K562 (cell line): ENCODE measurements around the gene GOLPH3L. TPM values are rescaled to one million over a fixed set of nuclear protein-coding genes. Genes with fewer than 3 reads are reported as not detected.

Experiments used
- ESRRA ChIP-seq: fragments of 450-650 bp; IDR thresholded peaks from 2 replicates; pipeline ENCODE4 v1.6.1; 2014; ENCODE audit warnings: low read depth, mild to moderate bottlenecking, moderate library complexity, borderline replicate concordance
- ETV1 ChIP-seq: fragments of 450-650 bp; conservative IDR thresholded peaks from 2 replicates; pipeline ENCODE4 v1.6.1; 2016; ENCODE audit warnings: missing genetic modification characterization, control low read depth, low read depth, missing compliant biosample characterization
- JUND ChIP-seq, 2 experiments: IDR thresholded peaks; 2 replicates in 1 of 2; 3 replicates in 1 of 2; pipeline ENCODE4 v1.6.1; 2011; ENCODE audit warnings: borderline replicate concordance in 2 of 2, low read depth in 2 of 2, low read length in 2 of 2, improper control_type of control experiment in 1 of 2, missing biosample characterization in 1 of 2, missing genetic modification characterization in 1 of 2, missing genetic modification reagents in 1 of 2
- KHSRP ChIP-seq: fragments of 450-650 bp; IDR thresholded peaks from 2 replicates; pipeline ENCODE4 v1.6.1; 2017
- NFYB ChIP-seq: IDR thresholded peaks from 2 replicates; pipeline ENCODE4 v1.6.1; 2011; ENCODE audit warnings: mild to moderate bottlenecking, moderate library complexity; ENCODE audit not compliant: insufficient read length; ENCODE audit errors: extremely low read depth
- PHF20 ChIP-seq: fragments of 450-650 bp; IDR thresholded peaks from 2 replicates; pipeline ENCODE4 v1.6.1; 2018; ENCODE audit not compliant: partially characterized antibody
- POLR2AphosphoS5 ChIP-seq: IDR thresholded peaks from 2 replicates; pipeline ENCODE4 v1.6.1; 2011; ENCODE audit warnings: mild to moderate bottlenecking, low read depth, low read length, moderate library complexity; ENCODE audit not compliant: control insufficient read depth, insufficient read depth
- PTBP1 ChIP-seq: fragments of 200-400 bp; formaldehyde crosslinking; IDR thresholded peaks from 2 replicates; pipeline ENCODE4 v1.6.1; 2017; ENCODE audit warnings: low read depth, low read length
- RBM25 ChIP-seq: fragments of 200-400 bp; formaldehyde crosslinking; IDR thresholded peaks from 2 replicates; pipeline ENCODE4 v1.6.1; 2018; ENCODE audit warnings: low read length, low read depth, moderate library complexity; ENCODE audit not compliant: severe bottlenecking
- SIN3B ChIP-seq: fragments of 450-650 bp; IDR thresholded peaks from 2 replicates; pipeline ENCODE4 v1.6.1; 2017; ENCODE audit warnings: low read depth, mild to moderate bottlenecking, moderate library complexity
- SIRT6 ChIP-seq: IDR thresholded peaks from one replicate; pipeline ENCODE4 v1.6.1; 2012; ENCODE audit warnings: low read depth, mild to moderate bottlenecking, control low read depth, inconsistent platforms, low read length, moderate library complexity
- SNRNP70 ChIP-seq: fragments of 200-400 bp; formaldehyde crosslinking; optimal IDR thresholded peaks from 2 replicates; pipeline ENCODE3; 2017; ENCODE audit warnings: low read depth, low read length
- SP2 ChIP-seq: IDR thresholded peaks from 2 replicates; pipeline ENCODE4 v1.6.1; 2011; ENCODE audit warnings: mild to moderate bottlenecking, low read depth, low read length, moderate library complexity; ENCODE audit not compliant: poor library complexity, severe bottlenecking; ENCODE audit errors: extremely low read depth
- TFAM ChIP-seq: fragments of 250-450 bp; sonication (Bioruptor Pico); conservative IDR thresholded peaks from 2 replicates; pipeline ENCODE4 v1.5.0; 2021; ENCODE audit warnings: mild to moderate bottlenecking, moderate library complexity
- ZNF232 ChIP-seq: sonication (generic); formaldehyde crosslinking; IDR thresholded peaks from 2 replicates; pipeline ENCODE4 v1.8.0; 2022; ENCODE audit warnings: mild to moderate bottlenecking, missing genetic modification reagents
- ZNF282 ChIP-seq: sonication (generic); formaldehyde crosslinking; IDR thresholded peaks from 2 replicates; pipeline ENCODE4 v1.8.1; 2023; ENCODE audit warnings: missing genetic modification reagents
- polyA plus RNA-seq, 8 experiments: library from polyadenylated mRNA; depleted of rRNA in 4 of 8; stranded (reverse) in 5 of 8; unstranded in 3 of 8; fragments of >200 nt; fragmentation: Nextera tagmentation in 2 of 8; fragmentation: Illumina TruSeq in 1 of 8; extraction: Ambion mirVana in 2 of 8; extraction: Trizol in 1 of 8; gene quantifications; 2 replicates each; pipeline versions ENCODE4 v1.2.1 to v1.2.3, GENCODE V29; 2011 to 2014; ENCODE audit warnings: inconsistent platforms in 1 of 8, missing spikeins in 1 of 8
- total RNA-seq, 7 experiments: library from RNA; depleted of rRNA in 6 of 7; stranded (reverse); fragments of >200 nt in 6 of 7; fragmentation: Illumina TruSeq in 2 of 7; extraction: Trizol in 2 of 7; gene quantifications; 2 replicates each; pipeline versions ENCODE4 v1.2.1 to v1.2.3, GENCODE V29; 2011 to 2021; ENCODE audit warnings: low replicate concordance in 1 of 7
- TF ChIP-seq, protein P1 (sequence below): sonication (generic); formaldehyde crosslinking; IDR thresholded peaks from 2 replicates; pipeline ENCODE4 v1.9.0; 2022; ENCODE audit warnings: mild to moderate bottlenecking, missing genetic modification reagents
- TF ChIP-seq, protein P2 (sequence below): sonication (generic); formaldehyde crosslinking; IDR thresholded peaks from 2 replicates; pipeline ENCODE4 v1.4.0; 2020; ENCODE audit warnings: mild to moderate bottlenecking, missing genetic modification reagents
- TF ChIP-seq, protein P3 (sequence below): fragments of 250-450 bp; sonication (Bioruptor Pico); IDR thresholded peaks from 2 replicates; pipeline ENCODE4 v1.8.0; 2022; ENCODE audit warnings: inconsistent platforms
- TF ChIP-seq, protein P4 (sequence below): sonication (generic); formaldehyde crosslinking; IDR thresholded peaks from 2 replicates; pipeline ENCODE4 v1.8.1; 2023; ENCODE audit warnings: mild to moderate bottlenecking, missing genetic modification reagents, moderate library complexity

GOLPH3L gene
- total and polyA plus RNA-seq, 9 of the 15 experiments (the other 6 are each of a cell fraction or from before 2014, with no cell fraction given): 8.1 to 42.1 (median 21.6) TPM

DNA sequence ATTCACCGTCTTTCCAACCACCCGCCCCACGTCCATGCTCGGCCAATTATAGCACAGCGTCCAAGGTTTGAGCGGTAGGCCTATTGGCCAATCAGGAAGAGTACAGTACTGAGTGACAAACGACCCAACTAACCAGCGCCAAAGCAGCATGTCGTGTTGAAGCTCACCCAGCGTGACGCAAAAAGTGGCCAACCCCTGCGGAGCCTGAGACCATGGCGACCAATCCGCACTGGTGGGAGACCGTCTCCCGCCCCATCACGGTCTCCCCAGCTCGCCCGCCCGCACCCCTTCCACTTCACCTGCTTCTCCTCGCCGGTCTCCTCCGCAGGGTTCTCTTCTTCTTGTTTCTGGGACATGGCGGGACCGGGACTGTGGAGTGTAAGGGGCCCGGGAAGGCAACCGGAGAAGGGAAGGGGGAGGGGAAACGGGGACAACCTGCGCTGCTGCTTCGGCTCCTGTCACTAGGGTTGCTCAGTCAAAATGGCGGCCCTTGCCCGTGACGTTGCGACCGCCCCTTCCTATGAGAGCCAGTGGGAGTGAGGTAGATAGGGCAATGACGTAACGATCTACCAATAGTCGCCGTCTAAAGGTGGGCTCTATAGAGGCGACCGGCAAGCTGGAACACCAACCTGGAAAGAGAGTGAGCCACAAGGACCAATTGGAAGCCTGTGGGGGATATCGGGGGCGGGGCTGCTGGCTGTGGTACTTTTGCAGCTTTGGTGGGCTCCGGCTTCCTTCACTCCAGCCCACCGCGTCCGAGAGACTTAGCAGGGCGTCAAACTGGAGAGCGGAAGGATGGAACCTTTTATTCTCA, 67.6 kb downstream of the GOLPH3L start, which contains the start of gene ENSA (continued):
- TF ChIP-seq SP2: peak; percentile 90
- no peak for TF ChIP-seq SIRT6
- TF ChIP-seq PHF20: peak; percentile 19
- no peak for TF ChIP-seq ZNF232 (CRISPR knock-in tag)
- peak; percentile 51 for TF ChIP-seq KHSRP
- TF ChIP-seq ETV1 (tag): no peak
- TF ChIP-seq RBM25: peak; percentile 91
- TF ChIP-seq, protein P1, sequence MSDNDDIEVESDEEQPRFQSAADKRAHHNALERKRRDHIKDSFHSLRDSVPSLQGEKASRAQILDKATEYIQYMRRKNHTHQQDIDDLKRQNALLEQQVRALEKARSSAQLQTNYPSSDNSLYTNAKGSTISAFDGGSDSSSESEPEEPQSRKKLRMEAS: peak; percentile 51
- peak; percentile 96 for TF ChIP-seq JUND (IDR thresholded peaks at IDR 0.05; ENCODE audit: borderline replicate concordance, low read depth, low read length)
- TF ChIP-seq JUND (tag; IDR thresholded peaks at IDR 0.05; ENCODE audit: borderline replicate concordance, low read depth, low read length): peak; percentile 94; the same call in 2 of the 3 replicates
- TF ChIP-seq ZNF282 (CRISPR knock-in tag): no peak
- TF ChIP-seq NFYB: peak; percentile 97
- TF ChIP-seq TFAM (CRISPR knock-in tag): no peak
- peak; percentile 68; the same call in 1 of the 2 replicates for TF ChIP-seq POLR2AphosphoS5
- peak; percentile 51; the same call in 1 of the 2 replicates for TF ChIP-seq SIN3B
- TF ChIP-seq, protein P2, sequence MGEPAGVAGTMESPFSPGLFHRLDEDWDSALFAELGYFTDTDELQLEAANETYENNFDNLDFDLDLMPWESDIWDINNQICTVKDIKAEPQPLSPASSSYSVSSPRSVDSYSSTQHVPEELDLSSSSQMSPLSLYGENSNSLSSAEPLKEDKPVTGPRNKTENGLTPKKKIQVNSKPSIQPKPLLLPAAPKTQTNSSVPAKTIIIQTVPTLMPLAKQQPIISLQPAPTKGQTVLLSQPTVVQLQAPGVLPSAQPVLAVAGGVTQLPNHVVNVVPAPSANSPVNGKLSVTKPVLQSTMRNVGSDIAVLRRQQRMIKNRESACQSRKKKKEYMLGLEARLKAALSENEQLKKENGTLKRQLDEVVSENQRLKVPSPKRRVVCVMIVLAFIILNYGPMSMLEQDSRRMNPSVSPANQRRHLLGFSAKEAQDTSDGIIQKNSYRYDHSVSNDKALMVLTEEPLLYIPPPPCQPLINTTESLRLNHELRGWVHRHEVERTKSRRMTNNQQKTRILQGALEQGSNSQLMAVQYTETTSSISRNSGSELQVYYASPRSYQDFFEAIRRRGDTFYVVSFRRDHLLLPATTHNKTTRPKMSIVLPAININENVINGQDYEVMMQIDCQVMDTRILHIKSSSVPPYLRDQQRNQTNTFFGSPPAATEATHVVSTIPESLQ: 0 out of 2 replicates have a peak, but pooled peaks have one; percentile 71
- TF ChIP-seq, protein P3, sequence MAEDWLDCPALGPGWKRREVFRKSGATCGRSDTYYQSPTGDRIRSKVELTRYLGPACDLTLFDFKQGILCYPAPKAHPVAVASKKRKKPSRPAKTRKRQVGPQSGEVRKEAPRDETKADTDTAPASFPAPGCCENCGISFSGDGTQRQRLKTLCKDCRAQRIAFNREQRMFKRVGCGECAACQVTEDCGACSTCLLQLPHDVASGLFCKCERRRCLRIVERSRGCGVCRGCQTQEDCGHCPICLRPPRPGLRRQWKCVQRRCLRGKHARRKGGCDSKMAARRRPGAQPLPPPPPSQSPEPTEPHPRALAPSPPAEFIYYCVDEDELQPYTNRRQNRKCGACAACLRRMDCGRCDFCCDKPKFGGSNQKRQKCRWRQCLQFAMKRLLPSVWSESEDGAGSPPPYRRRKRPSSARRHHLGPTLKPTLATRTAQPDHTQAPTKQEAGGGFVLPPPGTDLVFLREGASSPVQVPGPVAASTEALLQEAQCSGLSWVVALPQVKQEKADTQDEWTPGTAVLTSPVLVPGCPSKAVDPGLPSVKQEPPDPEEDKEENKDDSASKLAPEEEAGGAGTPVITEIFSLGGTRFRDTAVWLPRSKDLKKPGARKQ (CRISPR knock-in tag): no peak
- TF ChIP-seq, protein P4, sequence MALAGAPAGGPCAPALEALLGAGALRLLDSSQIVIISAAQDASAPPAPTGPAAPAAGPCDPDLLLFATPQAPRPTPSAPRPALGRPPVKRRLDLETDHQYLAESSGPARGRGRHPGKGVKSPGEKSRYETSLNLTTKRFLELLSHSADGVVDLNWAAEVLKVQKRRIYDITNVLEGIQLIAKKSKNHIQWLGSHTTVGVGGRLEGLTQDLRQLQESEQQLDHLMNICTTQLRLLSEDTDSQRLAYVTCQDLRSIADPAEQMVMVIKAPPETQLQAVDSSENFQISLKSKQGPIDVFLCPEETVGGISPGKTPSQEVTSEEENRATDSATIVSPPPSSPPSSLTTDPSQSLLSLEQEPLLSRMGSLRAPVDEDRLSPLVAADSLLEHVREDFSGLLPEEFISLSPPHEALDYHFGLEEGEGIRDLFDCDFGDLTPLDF (CRISPR knock-in tag): 0 out of 2 replicates have a peak, but pooled peaks have one; percentile 56
- peak; percentile 58 for TF ChIP-seq ESRRA
- TF ChIP-seq SNRNP70: no peak
- no peak for TF ChIP-seq PTBP1
